Caco-2 (cell line): ENCODE data around the gene C2CD3. TPM values are rescaled to one million over a fixed set of nuclear protein-coding genes. Genes with fewer than 3 reads are reported as not detected.

Experiments used
- BruUV-seq: library from RNA; stranded (reverse); fragments of 400-500 nt; replicated peaks from 2 replicates; lab custom pipeline; 2021; lab: Mats Ljungman, UMichigan
- CTCF ChIA-PET: fragments of 300-600 bp; sonication (Branson Sonifier 250); formaldehyde crosslinking; loops from one replicate; lab custom pipeline; 2022; ENCODE audit warnings: antibody characterized with exemption; lab: Charles Lee
- POLR2A ChIA-PET: fragments of 300-600 bp; sonication (Branson Sonifier 250); formaldehyde crosslinking; loops from one replicate; lab custom pipeline; 2022; ENCODE audit warnings: antibody characterized with exemption; lab: Charles Lee
- DNase-seq, 2 experiments: peaks; one replicate each; pipeline versions ENCODE4 v3.0.0 to v3.0.0-alpha.2; 2020 to 2022
- H3K27me3 ChIP-seq: replicated peaks from 2 replicates; pipeline ENCODE4 v1.6.0; 2011; ENCODE audit warnings: low read length; ENCODE audit not compliant: control insufficient read depth, insufficient read depth
- H3K36me3 ChIP-seq: 2 replicates; pipeline ENCODE4 v1.5.1; 2011; ENCODE audit warnings: low read length; ENCODE audit not compliant: control insufficient read depth, insufficient read depth
- H3K4me1 ChIP-seq: fragments of 250-450 bp; sonication (Bioruptor Pico); 2 replicates; pipeline ENCODE4 v1.5.1; 2020; ENCODE audit warnings: mild to moderate bottlenecking
- H3K4me3 ChIP-seq: 2 replicates; pipeline ENCODE4 v1.5.1; 2011; ENCODE audit warnings: low read depth, mild to moderate bottlenecking, control low read depth, low read length
- H3K9me3 ChIP-seq: fragments of 250-450 bp; sonication (Bioruptor Pico); 2 replicates; pipeline ENCODE4 v1.5.1; 2020; ENCODE audit warnings: mild to moderate bottlenecking, moderate library complexity
- H3K27ac Mint-ChIP-seq: one replicate; pipeline ENCODE4 v1.8.0; 2022; ENCODE audit warnings: mixed read lengths; ENCODE audit not compliant: unreplicated experiment
- H3K27me3 Mint-ChIP-seq: one replicate; pipeline ENCODE4 v1.8.0; 2022; ENCODE audit warnings: mixed read lengths; ENCODE audit not compliant: insufficient read depth, unreplicated experiment
- H3K36me3 Mint-ChIP-seq: one replicate; pipeline ENCODE4 v1.8.0; 2022; ENCODE audit warnings: mild to moderate bottlenecking, mixed read lengths; ENCODE audit not compliant: insufficient read depth, unreplicated experiment
- H3K4me1 Mint-ChIP-seq: one replicate; pipeline ENCODE4 v1.8.0; 2022; ENCODE audit warnings: low read depth, mixed read lengths; ENCODE audit not compliant: unreplicated experiment
- H3K4me3 Mint-ChIP-seq: one replicate; pipeline ENCODE4 v1.8.0; 2022; ENCODE audit warnings: mild to moderate bottlenecking, moderate library complexity, mixed read lengths; ENCODE audit not compliant: unreplicated experiment
- H3K9me3 Mint-ChIP-seq: one replicate; pipeline ENCODE4 v1.8.0; 2022; ENCODE audit warnings: mixed read lengths; ENCODE audit not compliant: unreplicated experiment
- CTCF ChIP-seq, 2 experiments: fragments of 200-600 bp in 1 of 2; IDR thresholded peaks; 1 replicate in 1 of 2; 2 replicates in 1 of 2; pipeline versions ENCODE4 v1.5.1 to v1.8.0; 2011 to 2022; ENCODE audit warnings: antibody characterized with exemption in 1 of 2, control low read depth in 1 of 2, inconsistent platforms in 1 of 2, low read depth in 1 of 2, low read length in 1 of 2, mild to moderate bottlenecking in 1 of 2, moderate library complexity in 1 of 2; ENCODE audit not compliant: insufficient read depth in 1 of 2, severe bottlenecking in 1 of 2, unreplicated experiment in 1 of 2
- intact Hi-C: fragments of 100-400 bp; cut with micrococcal nuclease; formaldehyde crosslinking; loops from one replicate; pipeline ENCODE4 v1.10.0; 2022; ENCODE audit not compliant: unreplicated experiment
- total RNA-seq: library from RNA; stranded (reverse); gene quantifications from 2 replicates; pipeline ENCODE4 v1.2.3, GENCODE V29; 2022

The C2CD3 gene
- total RNA-seq, 1 experiment from 2014 or later = 47.5 TPM

- ChIA-PET POLR2A (no interaction called here), CTCF (no interaction called here)
- Mint-ChIP-seq H3K4me1 (peaks cover 6% of the 10 kb centered on the region), H3K9me3 (peaks cover 19% of the 10 kb centered on the region), H3K27ac (no peak overlapping the region), H3K4me3 (no peak overlapping the region), H3K27me3 (no peaks in the 10 kb centered on the region), H3K36me3 (peaks cover 40% of the 10 kb centered on the region)
- no peak overlapping the region for H3K4me3 ChIP-seq
- BruUV-seq = no TSS peak
- H3K4me1 ChIP-seq = no peaks in the 10 kb centered on the region
- no peak for TF ChIP-seq CTCF (IDR thresholded peaks at IDR 0.05; ENCODE audit: insufficient read depth in 1 of 2, low read depth in 1 of 2, low read length in 1 of 2, severe bottlenecking in 1 of 2, unreplicated experiment in 1 of 2)
- H3K36me3 ChIP-seq = no peaks in the 10 kb centered on the region
- peaks cover 20% of the 10 kb centered on the region for H3K9me3 ChIP-seq
- no peaks in the 10 kb centered on the region for H3K27me3 ChIP-seq
- no peak for DNase-seq
- intact Hi-C loops = no loop called here
Measured at GRCh38 chr11:74157169-74157568, 13.6 kb downstream of the C2CD3 start.

DNA sequence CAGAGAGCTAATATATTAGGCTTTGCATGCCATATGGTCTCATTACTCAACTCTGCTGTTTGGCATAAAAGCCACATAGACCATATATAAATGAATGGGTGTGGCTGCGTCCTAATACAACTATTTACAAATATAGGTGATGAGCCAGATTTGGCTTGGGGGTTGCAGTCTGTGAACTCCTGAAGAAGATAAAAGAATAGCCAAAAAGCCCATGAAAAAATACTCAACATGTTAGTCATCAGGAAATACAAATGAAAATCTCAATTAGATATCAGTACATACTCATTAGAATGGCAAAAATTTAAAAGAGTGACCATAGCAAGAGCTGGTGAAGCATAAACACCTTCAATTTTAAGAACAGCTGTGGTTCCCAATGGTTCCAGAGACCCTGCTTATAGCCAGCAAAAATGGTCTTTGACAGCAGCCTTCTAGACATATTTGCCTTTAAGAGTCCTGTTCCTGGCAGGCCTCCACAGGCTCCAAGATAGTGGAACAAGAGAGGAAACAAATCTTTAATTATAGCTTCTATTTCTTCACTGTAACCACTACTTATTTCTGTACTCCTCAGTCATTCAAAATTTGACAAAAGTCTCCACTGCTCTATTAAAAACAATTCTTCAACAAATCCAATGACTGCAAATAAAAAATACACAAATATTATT is 16.1 kb downstream of the C2CD3 start:
- Mint-ChIP-seq H3K27me3 (no peaks in the 10 kb centered on the region), H3K4me3 (no peak overlapping the region), H3K27ac (no peak overlapping the region), H3K9me3 (peaks cover 19% of the 10 kb centered on the region), H3K4me1 (peaks cover 6% of the 10 kb centered on the region), H3K36me3 (peaks cover 27% of the 10 kb centered on the region)
- ChIA-PET CTCF (no interaction called here), POLR2A (no interaction called here)
- BruUV-seq = no TSS peak
- intact Hi-C loops = no loop called here
- Histone ChIP-seq H3K4me1 (no peaks in the 10 kb centered on the region), H3K4me3 (no peak overlapping the region), H3K9me3 (peaks cover 20% of the 10 kb centered on the region), H3K27me3 (no peaks in the 10 kb centered on the region), H3K36me3 (no peaks in the 10 kb centered on the region)
- TF ChIP-seq CTCF (IDR thresholded peaks at IDR 0.05; ENCODE audit: insufficient read depth in 1 of 2, low read depth in 1 of 2, low read length in 1 of 2, severe bottlenecking in 1 of 2, unreplicated experiment in 1 of 2) = no peak
- no peak for DNase-seq

GRCh38 chr11:74153224-74153623 is 17.6 kb downstream of the C2CD3 start:
- Mint-ChIP-seq H3K27me3 (no peaks in the 10 kb centered on the region), H3K9me3 (peaks cover 19% of the 10 kb centered on the region), H3K4me3 (no peak overlapping the region), H3K4me1 (peaks cover 17% of the 10 kb centered on the region), H3K27ac (no peak overlapping the region), H3K36me3 (peaks cover 20% of the 10 kb centered on the region)
- no peak for DNase-seq
- TF ChIP-seq CTCF (IDR thresholded peaks at IDR 0.05; ENCODE audit: insufficient read depth in 1 of 2, low read depth in 1 of 2, low read length in 1 of 2, severe bottlenecking in 1 of 2, unreplicated experiment in 1 of 2) = no peak
- ChIA-PET POLR2A (no interaction called here), CTCF (no interaction called here)
- H3K9me3 ChIP-seq = peaks cover 20% of the 10 kb centered on the region
- intact Hi-C loops = no loop called here
- no TSS peak for BruUV-seq
- 0 out of 2 replicates have a peak, but pooled peaks cover 9% of the 10 kb centered on the region for H3K4me1 ChIP-seq
- H3K27me3 ChIP-seq = no peaks in the 10 kb centered on the region
- no peak overlapping the region for H3K4me3 ChIP-seq
- no peaks in the 10 kb centered on the region for H3K36me3 ChIP-seq
